ENCODE results near the gene PLEK2.
"Not testable (repeated sequence)": the region's sequence is repeated elsewhere in the genome, so short reads cannot be mapped to it uniquely, and the experiment has no call there.

Gene PLEK2

DNA sequence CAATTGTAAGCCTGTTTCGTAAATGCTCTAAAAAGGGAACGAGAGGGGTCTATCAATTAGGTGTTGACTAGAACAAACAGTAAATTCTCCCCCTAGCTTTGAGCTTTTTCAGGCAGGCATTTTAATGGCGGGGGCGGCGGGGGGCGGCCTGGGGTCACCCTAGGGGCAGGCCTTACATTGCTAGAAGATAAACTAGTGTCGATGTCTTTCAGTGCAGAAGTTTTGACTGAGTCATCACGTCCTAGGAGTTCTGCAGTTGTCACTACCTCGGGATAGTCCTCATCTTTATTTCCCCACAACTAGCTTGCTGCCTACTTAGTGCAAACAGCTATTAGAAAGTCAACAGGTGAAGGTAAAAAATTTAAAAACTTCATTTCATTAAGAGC, 54.0 kb downstream of the PLEK2 start:
- DNase-seq, result no peak

- DNase-seq, result no peak
These were observed 54.6 kb downstream of the PLEK2 start for GRCh38 chr14:67357186-67357968.

DNA sequence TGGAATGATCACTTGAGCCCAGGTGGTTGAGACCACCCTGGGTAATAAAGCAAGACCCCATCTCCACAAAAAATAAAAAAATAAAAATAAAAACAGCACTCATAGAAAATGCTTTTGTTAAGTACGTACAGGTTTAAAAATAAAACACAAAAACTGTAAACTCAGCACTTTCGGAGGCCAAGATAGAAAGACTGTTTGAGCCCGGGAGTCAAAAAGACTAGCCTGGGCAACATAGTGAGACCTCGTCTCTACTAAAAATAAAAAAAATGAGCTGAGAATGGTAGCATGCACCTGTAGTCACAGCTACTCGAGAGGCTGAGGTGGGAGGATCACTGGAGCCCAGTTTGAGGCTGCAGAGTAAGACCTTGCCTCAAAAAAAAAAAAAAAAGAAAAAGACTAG, 59.9 kb downstream of the PLEK2 start:
- no peak for DNase-seq

- DNase-seq, result no peak
These were observed 66.4 kb downstream of the PLEK2 start for GRCh38 chr14:67345583-67345982.

GRCh38 chr14:67343601-67344230, 68.2 kb downstream of the PLEK2 start:
- DNase-seq, result no peak

- not testable (repeated sequence) for DNase-seq
These were observed 70.7 kb downstream of the PLEK2 start for GRCh38 chr14:67341231-67341630.
